Liver (tissue), 9 donors: ENCODE data around the gene TAS1R1. TPM values are rescaled to one million over a fixed set of nuclear protein-coding genes. Genes with fewer than 3 reads are reported as not detected.

ENCODE experiments used
- DNase-seq: peaks from one replicate; pipeline ENCODE4 v3.0.0-alpha.2; 2017; ENCODE audit warnings: low spot score
- H3K27ac ChIP-seq, 2 donors: one replicate each; pipeline ENCODE4 v1.7.0; 2013; ENCODE audit warnings: inconsistent platforms in 2 of 2, low read length in 2 of 2, control low read depth in 1 of 2, low read depth in 1 of 2, mild to moderate bottlenecking in 1 of 2
- H3K27me3 ChIP-seq, 4 donors: one replicate each; pipeline versions ENCODE4 v1.6.1 to v1.7.0; 2013; ENCODE audit warnings: low read length in 3 of 4, inconsistent platforms in 1 of 4, mild to moderate bottlenecking in 1 of 4, moderate library complexity in 1 of 4; ENCODE audit not compliant: control insufficient read depth in 4 of 4, insufficient read depth in 4 of 4
- H3K36me3 ChIP-seq, 4 donors: one replicate each; pipeline versions ENCODE4 v1.6.1 to v1.7.0; 2013; ENCODE audit warnings: low read length in 3 of 4, mild to moderate bottlenecking in 3 of 4, low read depth in 1 of 4, moderate library complexity in 1 of 4; ENCODE audit not compliant: control insufficient read depth in 4 of 4, insufficient read depth in 3 of 4
- H3K4me1 ChIP-seq, 4 donors: one replicate each; pipeline versions ENCODE4 v1.6.1 to v1.7.0; 2013; ENCODE audit warnings: low read length in 3 of 4, mild to moderate bottlenecking in 3 of 4, moderate library complexity in 1 of 4; ENCODE audit not compliant: control insufficient read depth in 4 of 4, insufficient read depth in 4 of 4
- H3K4me3 ChIP-seq, 3 donors: one replicate each; pipeline versions ENCODE4 v1.6.1 to v1.7.0; 2013; ENCODE audit warnings: low read length in 3 of 3, control low read depth in 1 of 3, low read depth in 1 of 3, mild to moderate bottlenecking in 1 of 3
- H3K9ac ChIP-seq, 2 donors: one replicate each; pipeline ENCODE4 v1.7.0; 2013; ENCODE audit warnings: low read length in 2 of 2, mild to moderate bottlenecking in 2 of 2, moderate library complexity in 2 of 2, control low read depth in 1 of 2, low read depth in 1 of 2
- H3K9me3 ChIP-seq, 4 donors: one replicate each; pipeline versions ENCODE4 v1.6.1 to v1.7.0; 2013; ENCODE audit warnings: low read length in 3 of 4; ENCODE audit not compliant: control insufficient read depth in 4 of 4
- ATF3 ChIP-seq: IDR thresholded peaks from 2 replicates; pipeline ENCODE4 v1.6.1; 2016; ENCODE audit warnings: antibody characterized with exemption
- CTCF ChIP-seq: fragments of 150-350 bp; IDR thresholded peaks from 2 replicates; pipeline ENCODE4 v1.5.1; 2017; ENCODE audit warnings: improper control_type of control experiment, low read depth, low read length; ENCODE audit not compliant: missing input control
- EGR1 ChIP-seq, 2 donors: IDR thresholded peaks; 2 replicates each; pipeline ENCODE4 v1.6.1; 2016 to 2018; ENCODE audit warnings: antibody characterized with exemption in 2 of 2, low read depth in 2 of 2
- FOXA1 ChIP-seq: IDR thresholded peaks from 2 replicates; pipeline ENCODE4 v1.6.1; 2016; ENCODE audit warnings: antibody characterized with exemption
- FOXA2 ChIP-seq: IDR thresholded peaks from 2 replicates; pipeline ENCODE4 v1.6.1; 2016; ENCODE audit warnings: antibody characterized with exemption
- GABPA ChIP-seq, 2 donors: IDR thresholded peaks in 1 of 2; conservative IDR thresholded peaks in 1 of 2; 2 replicates each; pipeline ENCODE4 v1.6.1; 2016; ENCODE audit warnings: antibody characterized with exemption in 2 of 2, mild to moderate bottlenecking in 1 of 2, moderate library complexity in 1 of 2
- HNF4G ChIP-seq: IDR thresholded peaks from 2 replicates; pipeline ENCODE4 v1.6.1; 2016; ENCODE audit warnings: antibody characterized with exemption
- JUND ChIP-seq, 2 donors: IDR thresholded peaks; 2 replicates each; pipeline ENCODE4 v1.6.1; 2016; ENCODE audit warnings: antibody characterized with exemption in 2 of 2
- NR2F2 ChIP-seq: IDR thresholded peaks from 2 replicates; pipeline ENCODE4 v1.6.1; 2016; ENCODE audit warnings: antibody characterized with exemption
- RAD21 ChIP-seq, 2 donors: IDR thresholded peaks; 2 replicates each; pipeline ENCODE4 v1.6.1; 2016; ENCODE audit warnings: antibody characterized with exemption in 2 of 2, mild to moderate bottlenecking in 2 of 2
- REST ChIP-seq: IDR thresholded peaks from 2 replicates; pipeline ENCODE4 v1.6.1; 2016; ENCODE audit warnings: antibody characterized with exemption, mild to moderate bottlenecking
- RXRA ChIP-seq, 2 donors: IDR thresholded peaks; 2 replicates each; pipeline ENCODE4 v1.6.1; 2017 to 2018; ENCODE audit warnings: antibody characterized with exemption in 2 of 2, mild to moderate bottlenecking in 1 of 2
- SP1 ChIP-seq: IDR thresholded peaks from 2 replicates; pipeline ENCODE4 v1.6.1; 2018; ENCODE audit warnings: antibody characterized with exemption, mild to moderate bottlenecking
- TAF1 ChIP-seq: conservative IDR thresholded peaks from 2 replicates; pipeline ENCODE4 v1.6.1; 2016; ENCODE audit warnings: antibody characterized with exemption, mild to moderate bottlenecking
- YY1 ChIP-seq: IDR thresholded peaks from 2 replicates; pipeline ENCODE4 v1.6.1; 2016; ENCODE audit warnings: antibody characterized with exemption, mild to moderate bottlenecking
- ZBTB33 ChIP-seq: IDR thresholded peaks from 2 replicates; pipeline ENCODE4 v1.6.1; 2016; ENCODE audit warnings: antibody characterized with exemption
- WGBS: extraction: QIAGEN DNeasy Blood & Tissue Kit; methylation state at CpG from one replicate; pipeline ENCODE4 v1.1.7; 2013; 5-methylcytosine and 5-hydroxymethylcytosine counted together
- polyA plus RNA-seq, 2 donors: library from polyadenylated mRNA; stranded (reverse) in 1 of 2; unstranded in 1 of 2; fragments of 200-250 nt in 1 of 2; fragments of >200 nt in 1 of 2; fragmentation: Nextera tagmentation in 1 of 2; extraction: Ambion mirVana in 1 of 2; gene quantifications; one replicate each; pipeline versions ENCODE4 v1.2.1 to v1.2.3, GENCODE V29; 2013 to 2015
- total RNA-seq, 2 donors: library from RNA; depleted of rRNA; stranded (reverse); fragments of >200 nt; gene quantifications; one replicate each; pipeline ENCODE4 v1.2.3, GENCODE V29; 2014
- donor health status: healthy.
- donor health status: healthy.
- donor health status: healthy.
- donor health status: healthy.
- donor health status: healthy.

Gene TAS1R1
- total and polyA plus RNA-seq, 4 donors, result not detected

- DNase-seq, result no peak
- 66% methylated on average over 8 of the region's 8 CpGs for WGBS
- H3K4me3 ChIP-seq, result no peak overlapping the region
- peaks cover 0 to 7% (median 0%) of the 10 kb centered on the region in 4 donors for H3K4me1 ChIP-seq
- TF ChIP-seq ATF3, result no peak
- no peak for TF ChIP-seq RXRA (IDR thresholded peaks at IDR 0.05)
- no peak for TF ChIP-seq GABPA (IDR thresholded peaks at IDR 0.05 in 1 of 2, conservative IDR thresholded peaks at IDR 0.05 in 1 of 2)
- no peak for TF ChIP-seq REST
- TF ChIP-seq ZBTB33, result no peak
- TF ChIP-seq YY1, result no peak
- TF ChIP-seq FOXA2, result no peak
- TF ChIP-seq CTCF, result no peak
- TF ChIP-seq RAD21 (IDR thresholded peaks at IDR 0.05), result no peak
- no peak for TF ChIP-seq HNF4G
- TF ChIP-seq SP1, result no peak
- no peak for TF ChIP-seq NR2F2
- no peak for TF ChIP-seq TAF1
- TF ChIP-seq JUND (IDR thresholded peaks at IDR 0.05), result no peak
- TF ChIP-seq EGR1 (IDR thresholded peaks at IDR 0.05; ENCODE audit: low read depth in 2 of 2), result no peak
- H3K36me3 ChIP-seq, result no peaks in the 10 kb centered on the region
- no peaks in the 10 kb centered on the region for H3K27me3 ChIP-seq
- H3K9ac ChIP-seq, result no peak overlapping the region
- H3K9me3 ChIP-seq, result no peaks in the 10 kb centered on the region
- H3K27ac ChIP-seq, result no peak overlapping the region
These were observed 37.7 kb upstream of the TAS1R1 start for GRCh38 chr1:6517435-6517851.

GRCh38 chr1:6519491-6519934 lies 35.6 kb upstream of the TAS1R1 start:
- Histone ChIP-seq H3K4me3 (no peak overlapping the region), H3K9me3 (no peaks in the 10 kb centered on the region), H3K36me3 (no peaks in the 10 kb centered on the region), H3K9ac (no peak overlapping the region), H3K4me1 (peaks cover 0 to 7% (median 0%) of the 10 kb centered on the region in 4 donors), H3K27me3 (no peaks in the 10 kb centered on the region), H3K27ac (no peak overlapping the region)
- no peak for DNase-seq
- no peak for TF ChIP-seq REST
- no peak for TF ChIP-seq FOXA2
- TF ChIP-seq ATF3, result no peak
- no peak for TF ChIP-seq NR2F2
- TF ChIP-seq RXRA (IDR thresholded peaks at IDR 0.05), result no peak
- TF ChIP-seq GABPA (IDR thresholded peaks at IDR 0.05 in 1 of 2, conservative IDR thresholded peaks at IDR 0.05 in 1 of 2), result no peak
- no peak for TF ChIP-seq RAD21 (IDR thresholded peaks at IDR 0.05)
- no peak for TF ChIP-seq TAF1
- TF ChIP-seq SP1, result no peak
- no peak for TF ChIP-seq FOXA1
- no peak for TF ChIP-seq ZBTB33
- WGBS, result 85% methylated on average over 11 of the region's 11 CpGs
